Natural killer cell (primary cell): ENCODE results near the gene ENO4. TPM values are rescaled to one million over a fixed set of nuclear protein-coding genes. Genes with fewer than 3 reads are reported as not detected.

Source experiments
- ATAC-seq, 3 donors: fragments of 150-1000 bp in 2 of 3; fragments of 200-7000 bp in 1 of 3; cut with Tn5 transposase; 1 replicate in 1 of 3; 2 replicates in 2 of 3; pipeline ENCODE4 v1.10.0; 2021; ENCODE audit warnings: mild to moderate bottlenecking in 2 of 3, moderate library complexity in 2 of 3
- DNase-seq, 2 donors: peaks; one replicate each; pipeline versions ENCODE4 v3.0.0 to v3.0.0-alpha.2; 2013 to 2021; ENCODE audit warnings: mixed read lengths in 1 of 2
- H3K27ac ChIP-seq: one replicate; pipeline ENCODE4 v1.5.1; 2013; ENCODE audit warnings: mild to moderate bottlenecking, low read length
- H3K27me3 ChIP-seq: one replicate; pipeline ENCODE4 v1.6.1; 2013; ENCODE audit warnings: low read length; ENCODE audit not compliant: control insufficient read depth, insufficient read depth
- H3K36me3 ChIP-seq: one replicate; pipeline ENCODE4 v1.6.1; 2013; ENCODE audit warnings: low read length; ENCODE audit not compliant: control insufficient read depth, insufficient read depth
- H3K4me1 ChIP-seq: one replicate; pipeline ENCODE4 v1.6.1; 2013; ENCODE audit warnings: low read length; ENCODE audit not compliant: control insufficient read depth, insufficient read depth
- H3K4me3 ChIP-seq: one replicate; pipeline ENCODE4 v1.5.1; 2013; ENCODE audit warnings: low read length
- H3K9me3 ChIP-seq: one replicate; pipeline ENCODE4 v1.6.1; 2013; ENCODE audit warnings: low read length; ENCODE audit not compliant: control insufficient read depth, insufficient read depth
- H3K27ac Mint-ChIP-seq, 2 donors: one replicate each; pipeline ENCODE4 v1.8.0; 2022; ENCODE audit warnings: mild to moderate bottlenecking in 2 of 2, mixed read lengths in 2 of 2, moderate library complexity in 1 of 2
- H3K27me3 Mint-ChIP-seq, 2 donors: one replicate each; pipeline ENCODE4 v1.8.0; 2022; ENCODE audit warnings: low read depth in 2 of 2, mixed read lengths in 2 of 2
- H3K36me3 Mint-ChIP-seq: one replicate; pipeline ENCODE4 v1.8.0; 2022; ENCODE audit warnings: mixed read lengths
- H3K4me1 Mint-ChIP-seq, 2 donors: one replicate each; pipeline ENCODE4 v1.8.0; 2022; ENCODE audit warnings: mixed read lengths in 2 of 2
- H3K4me3 Mint-ChIP-seq: one replicate; pipeline ENCODE4 v1.8.0; 2022; ENCODE audit warnings: mild to moderate bottlenecking, moderate library complexity, mixed read lengths
- H3K9me3 Mint-ChIP-seq, 2 donors: one replicate each; pipeline ENCODE4 v1.8.0; 2022; ENCODE audit warnings: mixed read lengths in 2 of 2
- WGBS: methylation state at CpG from one replicate; pipeline ENCODE4 v1.1.7; 2013; ENCODE audit warnings: missing lambda C conversion rate; ENCODE audit not compliant: insufficient coverage; 5-methylcytosine and 5-hydroxymethylcytosine counted together
- intact Hi-C: fragments of 100-400 bp; cut with micrococcal nuclease; formaldehyde crosslinking; loops from one replicate; pipeline ENCODE4 v1.14.2; 2022
- total RNA-seq, 4 donors: library from RNA; stranded (reverse); fragments of 120-200 nt in 1 of 4; gene quantifications; one replicate each; pipeline versions ENCODE4 v1.2.3 to v1.2.4, GENCODE V29; 2013 to 2022
- TF ChIP-seq, protein P1 (sequence below): fragments of 200-600 bp; IDR thresholded peaks from one replicate; pipeline ENCODE4 v1.8.0; 2022; ENCODE audit warnings: antibody characterized with exemption

Gene ENO4
- total RNA-seq, 3 donors from 2014 or later (not counting 1 experiment from before 2014, with no cell fraction given) = not detected

DNA sequence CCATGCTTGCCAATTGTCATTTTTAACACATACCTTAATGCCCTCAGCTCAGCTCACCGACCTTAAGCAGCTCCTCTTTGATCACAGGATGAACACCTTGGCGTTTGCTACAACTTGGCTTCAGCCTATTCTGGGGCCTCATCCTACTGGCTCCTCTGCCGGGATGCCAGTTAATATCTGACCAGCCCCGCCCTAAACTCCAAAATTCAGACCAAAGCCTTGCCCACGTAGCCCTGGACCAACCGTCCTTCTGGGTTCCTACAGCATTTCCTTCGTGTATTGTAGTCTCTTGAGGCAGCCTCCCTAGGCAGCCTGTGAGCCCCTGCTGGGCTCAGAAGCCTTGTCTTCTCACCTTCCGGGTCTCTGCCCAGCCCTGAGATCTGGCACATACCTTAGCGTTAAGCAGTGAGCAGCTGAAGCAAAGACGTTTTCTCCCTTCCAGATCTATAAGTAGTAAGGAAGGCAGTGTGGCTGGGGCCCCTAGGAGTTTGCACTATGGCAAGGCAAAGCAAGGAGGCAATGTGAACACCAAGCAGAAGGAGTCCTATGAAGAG is 836 bp downstream of the ENO4 start:
- Mint-ChIP-seq H3K27me3 (peaks cover 46 to 60% of the 10 kb centered on the region in 2 donors), H3K36me3 (no peaks in the 10 kb centered on the region), H3K9me3 (peaks cover 2 to 4% of the 10 kb centered on the region in 2 donors), H3K27ac (no peak overlapping the region), H3K4me3 (no peak overlapping the region), H3K4me1 (no peaks in the 10 kb centered on the region)
- Histone ChIP-seq H3K27ac (no peak overlapping the region), H3K36me3 (no peaks in the 10 kb centered on the region), H3K4me3 (no peak overlapping the region), H3K4me1 (peaks cover 15% of the 10 kb centered on the region), H3K27me3 (peaks cover 4% of the 10 kb centered on the region), H3K9me3 (no peaks in the 10 kb centered on the region)
- WGBS = 68% methylated on average over 10 of the region's 10 CpGs
- intact Hi-C loops = no loop called here
- ATAC-seq (no peak), DNase-seq (no peak)
- TF ChIP-seq, protein P1, sequence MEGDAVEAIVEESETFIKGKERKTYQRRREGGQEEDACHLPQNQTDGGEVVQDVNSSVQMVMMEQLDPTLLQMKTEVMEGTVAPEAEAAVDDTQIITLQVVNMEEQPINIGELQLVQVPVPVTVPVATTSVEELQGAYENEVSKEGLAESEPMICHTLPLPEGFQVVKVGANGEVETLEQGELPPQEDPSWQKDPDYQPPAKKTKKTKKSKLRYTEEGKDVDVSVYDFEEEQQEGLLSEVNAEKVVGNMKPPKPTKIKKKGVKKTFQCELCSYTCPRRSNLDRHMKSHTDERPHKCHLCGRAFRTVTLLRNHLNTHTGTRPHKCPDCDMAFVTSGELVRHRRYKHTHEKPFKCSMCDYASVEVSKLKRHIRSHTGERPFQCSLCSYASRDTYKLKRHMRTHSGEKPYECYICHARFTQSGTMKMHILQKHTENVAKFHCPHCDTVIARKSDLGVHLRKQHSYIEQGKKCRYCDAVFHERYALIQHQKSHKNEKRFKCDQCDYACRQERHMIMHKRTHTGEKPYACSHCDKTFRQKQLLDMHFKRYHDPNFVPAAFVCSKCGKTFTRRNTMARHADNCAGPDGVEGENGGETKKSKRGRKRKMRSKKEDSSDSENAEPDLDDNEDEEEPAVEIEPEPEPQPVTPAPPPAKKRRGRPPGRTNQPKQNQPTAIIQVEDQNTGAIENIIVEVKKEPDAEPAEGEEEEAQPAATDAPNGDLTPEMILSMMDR = no peak

DNA sequence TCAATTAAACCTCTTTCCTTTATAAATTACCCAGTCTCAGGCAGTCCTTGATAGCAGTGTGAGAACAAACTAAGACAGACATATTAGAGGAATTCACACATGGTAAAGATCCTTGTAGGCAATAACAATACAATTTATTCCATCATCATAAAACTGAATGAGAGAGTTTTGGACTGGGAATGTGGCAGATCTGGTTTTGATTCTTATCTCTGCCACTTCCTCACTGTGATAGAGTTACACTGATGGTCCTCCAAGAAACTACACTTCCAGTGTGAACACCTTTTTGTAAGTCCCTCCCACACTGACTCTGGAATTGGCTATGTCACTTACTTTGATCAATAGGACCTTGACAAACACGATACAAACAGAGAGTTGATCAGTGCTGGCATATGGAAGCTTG is 2.9 kb downstream of the ENO4 start:
- H3K27me3 Mint-ChIP-seq = peaks cover 38 to 46% of the 10 kb centered on the region in 2 donors
- intact Hi-C loops = no loop called here
- H3K4me3 Mint-ChIP-seq = no peak overlapping the region
- Histone ChIP-seq H3K9me3 (no peaks in the 10 kb centered on the region), H3K4me1 (peaks cover 15% of the 10 kb centered on the region), H3K27me3 (peaks cover 4% of the 10 kb centered on the region), H3K36me3 (no peaks in the 10 kb centered on the region), H3K27ac (no peak overlapping the region), H3K4me3 (no peak overlapping the region)
- H3K9me3 Mint-ChIP-seq = peaks cover under 1 to 4% of the 10 kb centered on the region in 2 donors
- no peak overlapping the region for H3K27ac Mint-ChIP-seq
- no peaks in the 10 kb centered on the region for H3K36me3 Mint-ChIP-seq
- DNase-seq = no peak
- no peak for ATAC-seq
- H3K4me1 Mint-ChIP-seq = no peaks in the 10 kb centered on the region
- 73% methylated on average over 1 of the region's 1 CpG for WGBS
- TF ChIP-seq, protein P1 = no peak

DNA sequence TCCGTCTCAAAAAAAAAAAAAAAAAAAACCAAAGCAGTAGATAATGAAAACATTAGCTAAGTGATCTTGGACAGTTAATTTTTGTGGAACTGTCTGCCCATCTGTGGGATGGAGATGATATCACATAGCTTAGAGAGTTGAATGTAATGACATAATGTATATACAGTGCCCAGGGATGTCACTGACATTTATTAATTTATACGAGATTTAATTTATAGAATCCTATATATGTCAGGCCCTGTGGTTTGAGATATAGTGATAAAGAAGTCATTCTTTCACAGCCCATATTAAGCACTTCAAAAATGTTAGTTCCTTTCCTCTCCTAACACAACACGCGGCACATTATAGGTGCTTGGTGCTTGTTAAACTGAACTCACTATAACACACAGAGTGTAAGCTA is 4.0 kb downstream of the ENO4 start:
- no peaks in the 10 kb centered on the region for H3K36me3 Mint-ChIP-seq
- 100% methylated on average over 2 of the region's 4 CpGs for WGBS
- Histone ChIP-seq H3K9me3 (no peaks in the 10 kb centered on the region), H3K27me3 (peaks cover 4% of the 10 kb centered on the region), H3K36me3 (no peaks in the 10 kb centered on the region), H3K4me1 (peaks cover 15% of the 10 kb centered on the region), H3K27ac (no peak overlapping the region), H3K4me3 (no peak overlapping the region)
- H3K4me1 Mint-ChIP-seq = no peaks in the 10 kb centered on the region
- DNase-seq (no peak), ATAC-seq (no peak)
- no peak overlapping the region for H3K27ac Mint-ChIP-seq
- no peak overlapping the region for H3K4me3 Mint-ChIP-seq
- intact Hi-C loops = no loop called here
- TF ChIP-seq, protein P1 = no peak
- H3K9me3 Mint-ChIP-seq = peaks cover 0 to 4% of the 10 kb centered on the region in 2 donors
- peaks cover 27 to 36% of the 10 kb centered on the region in 2 donors for H3K27me3 Mint-ChIP-seq

DNA sequence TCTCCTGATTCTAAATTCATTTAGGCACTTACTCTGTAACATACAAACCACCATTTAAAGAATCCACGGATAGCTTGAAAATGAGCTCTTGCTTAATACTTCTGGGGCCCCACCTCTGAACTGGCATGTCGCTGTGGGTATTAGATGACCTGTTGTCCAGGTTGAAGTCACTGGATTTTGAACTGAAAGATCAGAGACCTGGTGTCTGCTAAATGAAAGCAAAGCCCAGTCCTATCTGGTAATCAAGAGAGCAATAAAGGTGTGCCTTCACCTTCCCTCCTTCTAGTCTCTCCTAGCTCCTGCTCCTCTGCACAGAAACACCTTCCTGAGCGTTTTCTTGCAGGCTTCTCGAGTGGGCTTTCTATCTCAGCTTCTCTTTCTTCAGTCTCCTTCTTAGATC is 4.4 kb downstream of the ENO4 start:
- no peak overlapping the region for H3K4me3 Mint-ChIP-seq
- WGBS = 76% methylated on average over 4 of the region's 4 CpGs
- H3K4me1 ChIP-seq = peaks cover 11% of the 10 kb centered on the region
- H3K36me3 Mint-ChIP-seq = no peaks in the 10 kb centered on the region
- intact Hi-C loops = no loop called here
- no peak for DNase-seq
- H3K27me3 Mint-ChIP-seq = peaks cover 24 to 32% of the 10 kb centered on the region in 2 donors
- no peak overlapping the region for H3K27ac ChIP-seq
- H3K4me1 Mint-ChIP-seq = no peaks in the 10 kb centered on the region
- no peak for ATAC-seq
- H3K4me3 ChIP-seq = no peak overlapping the region
- H3K9me3 Mint-ChIP-seq = peaks cover 0 to 4% of the 10 kb centered on the region in 2 donors
- no peak overlapping the region for H3K27ac Mint-ChIP-seq
- peaks cover 4% of the 10 kb centered on the region for H3K27me3 ChIP-seq
- H3K36me3 ChIP-seq = no peaks in the 10 kb centered on the region
- H3K9me3 ChIP-seq = no peaks in the 10 kb centered on the region
- TF ChIP-seq, protein P1 = no peak
